SK-N-SH (cell line): ENCODE results near the gene ENOX1.

ENCODE experiments used
- CHD2 ChIP-seq: fragments of 150-350 bp; IDR thresholded peaks from 2 replicates; pipeline ENCODE4 v1.6.1; 2018; ENCODE audit warnings: low read length; ENCODE audit not compliant: partially characterized antibody
- GABPA ChIP-seq: IDR thresholded peaks from 2 replicates; pipeline ENCODE4 v1.4.0; 2012; ENCODE audit warnings: low read depth, mild to moderate bottlenecking
- JUND ChIP-seq: IDR thresholded peaks from 2 replicates; pipeline ENCODE4 v1.4.0; 2012
- MAX ChIP-seq: IDR thresholded peaks from 2 replicates; pipeline ENCODE4 v1.4.0; 2012; ENCODE audit warnings: low read depth
- PBX3 ChIP-seq: IDR thresholded peaks from 2 replicates; pipeline ENCODE4; 2012
- TF ChIP-seq, protein P1 (sequence below): fragments of 200-600 bp; sonication (generic); IDR thresholded peaks from 2 replicates; pipeline ENCODE4 v1.6.1; 2017; ENCODE audit warnings: antibody characterized with exemption, mild to moderate bottlenecking, moderate library complexity

DNA sequence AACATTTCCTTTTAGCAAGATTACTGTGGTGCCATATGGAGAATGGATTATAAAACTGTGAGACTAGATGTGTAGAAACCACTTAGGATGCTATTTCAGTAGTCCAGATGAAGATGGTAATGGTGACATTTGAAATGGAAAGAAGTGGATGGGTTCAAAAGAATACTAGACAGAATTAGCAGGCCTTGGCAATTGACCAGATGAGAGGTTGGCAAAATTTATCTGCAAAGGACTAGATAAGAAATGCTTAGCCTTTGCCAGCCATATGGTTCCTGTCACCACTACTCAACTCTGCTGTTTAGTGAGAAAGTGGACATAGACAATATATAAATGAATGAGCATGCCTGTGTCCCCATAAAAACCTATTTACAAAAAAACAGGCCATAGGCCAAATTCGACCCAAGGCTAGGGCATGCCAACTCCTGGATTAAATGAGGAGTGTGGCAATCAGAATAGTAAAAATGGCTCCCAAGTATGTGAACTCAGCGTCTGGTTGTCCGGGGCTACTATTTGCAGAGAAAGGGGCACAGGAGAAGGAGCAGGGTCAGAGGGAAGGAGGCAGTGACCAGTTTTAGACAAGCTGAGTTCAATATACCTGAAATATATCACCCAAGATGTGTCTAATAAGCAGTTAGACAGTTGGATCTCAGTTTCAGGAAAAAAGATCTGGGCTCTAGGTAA is 98.4 kb downstream of the ENOX1 start:
- TF ChIP-seq GABPA (no peak), JUND (no peak), PBX3 (no peak), CHD2 (no peak), MAX (no peak)
- TF ChIP-seq, protein P1, sequence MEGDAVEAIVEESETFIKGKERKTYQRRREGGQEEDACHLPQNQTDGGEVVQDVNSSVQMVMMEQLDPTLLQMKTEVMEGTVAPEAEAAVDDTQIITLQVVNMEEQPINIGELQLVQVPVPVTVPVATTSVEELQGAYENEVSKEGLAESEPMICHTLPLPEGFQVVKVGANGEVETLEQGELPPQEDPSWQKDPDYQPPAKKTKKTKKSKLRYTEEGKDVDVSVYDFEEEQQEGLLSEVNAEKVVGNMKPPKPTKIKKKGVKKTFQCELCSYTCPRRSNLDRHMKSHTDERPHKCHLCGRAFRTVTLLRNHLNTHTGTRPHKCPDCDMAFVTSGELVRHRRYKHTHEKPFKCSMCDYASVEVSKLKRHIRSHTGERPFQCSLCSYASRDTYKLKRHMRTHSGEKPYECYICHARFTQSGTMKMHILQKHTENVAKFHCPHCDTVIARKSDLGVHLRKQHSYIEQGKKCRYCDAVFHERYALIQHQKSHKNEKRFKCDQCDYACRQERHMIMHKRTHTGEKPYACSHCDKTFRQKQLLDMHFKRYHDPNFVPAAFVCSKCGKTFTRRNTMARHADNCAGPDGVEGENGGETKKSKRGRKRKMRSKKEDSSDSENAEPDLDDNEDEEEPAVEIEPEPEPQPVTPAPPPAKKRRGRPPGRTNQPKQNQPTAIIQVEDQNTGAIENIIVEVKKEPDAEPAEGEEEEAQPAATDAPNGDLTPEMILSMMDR, result no peak
